Right renal cortex interstitium (tissue), 3 donors: ENCODE results near the gene DNAAF3. TPM values are rescaled to one million over a fixed set of nuclear protein-coding genes. Genes with fewer than 3 reads are reported as not detected.
"Not testable (repeated sequence)": the region's sequence is repeated elsewhere in the genome, so short reads cannot be mapped to it uniquely, and the experiment has no call there.

Experiments used
- DNase-seq, 3 donors: peaks; one replicate each; pipeline ENCODE4 v3.0.0-alpha.2; 2013; ENCODE audit warnings: low read depth in 3 of 3, low spot score in 2 of 3
- polyA plus RNA-seq, 3 donors: library from polyadenylated mRNA; unstranded; fragments of 120-200 nt; gene quantifications; one replicate each; pipeline ENCODE4 v1.2.1, GENCODE V29; 2013; ENCODE audit not compliant: insufficient read length in 3 of 3

DNAAF3 gene
- polyA plus RNA-seq, 3 donors: 5.4 to 7.9 (median 6.9) TPM

DNA sequence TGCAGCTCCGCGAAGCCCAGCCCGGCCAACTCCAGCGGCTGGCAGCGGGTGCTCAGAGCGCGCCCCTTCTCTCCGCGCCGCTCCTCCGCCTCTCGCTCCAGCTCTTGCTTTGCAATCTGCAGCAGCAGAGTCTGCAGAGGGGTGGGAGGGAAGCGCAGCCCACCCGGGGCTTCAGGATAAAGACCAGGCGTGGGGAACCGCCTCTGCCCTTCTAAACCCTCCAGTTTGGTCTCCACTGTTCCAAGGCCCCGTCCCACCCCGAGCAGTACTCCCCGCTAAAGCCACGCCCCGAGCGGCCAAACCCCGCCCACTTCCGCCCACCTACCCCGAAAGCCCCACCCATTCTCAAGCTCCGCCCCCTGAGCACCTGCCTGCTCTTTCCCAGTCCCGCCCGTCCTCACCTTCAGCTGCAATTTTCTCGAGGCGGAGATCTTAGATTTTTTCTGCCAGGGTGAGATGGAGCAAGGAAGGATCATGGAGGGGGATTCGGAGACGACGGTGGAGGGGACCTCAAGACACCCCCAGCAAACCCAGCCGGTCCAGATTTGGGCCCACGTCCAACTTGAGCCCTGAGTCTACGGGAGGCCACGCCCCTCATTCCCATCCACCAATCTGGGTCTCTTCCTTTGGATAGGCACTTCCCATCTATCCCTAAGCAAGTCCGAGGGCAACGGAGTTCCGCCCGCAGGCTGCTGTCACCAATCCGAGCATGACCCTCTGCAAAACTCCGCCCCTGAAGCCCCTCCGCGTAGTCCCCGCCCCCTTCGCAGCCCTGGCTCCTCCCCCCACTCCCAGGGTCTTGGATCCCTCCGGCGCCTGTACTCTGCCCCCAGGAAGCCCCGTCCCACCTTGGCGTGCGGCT, 10.0 kb downstream of the DNAAF3 start:
- DNase-seq: no peak

DNA sequence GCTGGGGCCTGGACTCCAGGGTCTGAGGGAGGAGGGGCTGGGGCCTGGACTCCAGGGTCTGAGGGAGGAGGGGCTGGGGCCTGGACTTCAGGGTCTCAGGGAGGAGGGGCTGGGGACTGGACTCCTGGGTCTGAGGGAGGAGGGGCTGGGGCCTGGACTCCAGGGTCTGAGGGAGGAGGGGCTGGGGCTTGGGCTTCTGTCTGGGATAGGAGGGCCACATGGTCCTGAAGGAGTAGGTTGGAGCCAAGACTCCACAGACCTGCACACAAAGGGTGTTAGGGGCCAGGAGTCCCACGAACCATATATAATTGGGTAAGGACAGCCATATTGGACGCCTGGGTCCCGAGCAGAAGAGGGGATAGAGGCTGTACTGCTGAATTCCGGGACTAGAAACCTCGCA, 10.6 kb downstream of the DNAAF3 start:
- not testable (repeated sequence) for DNase-seq

- DNase-seq: no peak
Observed at GRCh38 chr19:55153652-55154264, 12.7 kb downstream of the DNAAF3 start.

DNA sequence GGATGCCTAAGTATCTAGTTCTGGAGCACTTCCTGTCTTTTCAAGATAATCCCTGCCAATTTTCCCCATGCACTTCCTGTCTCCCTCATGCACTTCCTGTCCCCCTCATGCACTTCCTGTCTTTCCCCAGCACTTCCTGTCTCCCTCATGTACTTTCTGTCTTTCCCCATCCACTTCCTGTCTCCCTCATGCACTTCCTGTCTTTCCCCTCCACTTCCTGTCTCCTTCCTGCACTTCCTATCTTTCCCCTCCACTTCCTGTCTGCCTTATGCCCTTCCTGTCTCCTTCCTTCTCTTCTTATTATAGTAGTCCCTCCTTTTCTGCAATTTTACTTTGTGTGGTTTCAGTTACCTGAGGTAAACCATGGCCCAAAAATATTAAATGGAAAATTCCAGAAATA, 14.4 kb downstream of the DNAAF3 start:
- no peak for DNase-seq

- DNase-seq: no peak
Observed at GRCh38 chr19:55149078-55150003, 17.1 kb downstream of the DNAAF3 start, which contains the start of gene TNNT1. TSS of gene TNNT1 (minus strand) at chr19:55149206. CDS start at chr19:55147157, 2,049 bp downstream.

DNA sequence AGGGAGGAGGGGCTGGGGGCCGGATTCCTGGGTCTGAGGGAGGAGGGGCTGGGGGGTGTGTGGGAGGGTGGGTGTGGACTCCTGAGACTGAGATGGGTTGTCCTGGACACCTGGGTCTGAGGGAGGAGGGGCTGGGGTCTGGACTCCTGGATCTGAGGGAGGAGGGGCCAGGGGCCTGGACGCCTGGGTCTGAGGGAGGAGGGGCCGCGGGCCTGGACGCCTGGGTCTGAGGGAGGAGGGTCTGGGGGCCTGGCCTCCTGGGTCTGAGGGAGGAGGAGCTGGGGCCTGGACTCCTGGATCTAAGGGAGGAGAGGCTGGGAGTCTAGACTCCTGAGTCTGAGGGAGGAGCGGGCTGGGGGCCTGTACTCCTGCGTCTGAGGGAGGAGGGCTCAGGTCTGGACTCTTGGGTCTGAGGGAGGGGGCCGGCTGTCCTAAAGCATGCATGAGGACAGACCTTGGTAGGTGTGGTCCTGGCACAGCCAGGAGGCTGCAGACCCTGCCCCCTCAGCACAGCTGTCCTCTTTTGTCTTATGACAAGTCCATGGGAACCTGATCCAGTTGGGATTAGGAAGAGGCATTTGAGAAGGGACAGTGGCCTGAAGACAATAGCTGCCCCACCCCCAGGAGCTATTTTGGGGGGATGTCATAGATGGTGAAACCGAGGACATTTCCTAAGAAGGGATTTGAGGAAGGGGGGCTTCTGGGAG, 18.7 kb downstream of the DNAAF3 start:
- DNase-seq: no peak

DNA sequence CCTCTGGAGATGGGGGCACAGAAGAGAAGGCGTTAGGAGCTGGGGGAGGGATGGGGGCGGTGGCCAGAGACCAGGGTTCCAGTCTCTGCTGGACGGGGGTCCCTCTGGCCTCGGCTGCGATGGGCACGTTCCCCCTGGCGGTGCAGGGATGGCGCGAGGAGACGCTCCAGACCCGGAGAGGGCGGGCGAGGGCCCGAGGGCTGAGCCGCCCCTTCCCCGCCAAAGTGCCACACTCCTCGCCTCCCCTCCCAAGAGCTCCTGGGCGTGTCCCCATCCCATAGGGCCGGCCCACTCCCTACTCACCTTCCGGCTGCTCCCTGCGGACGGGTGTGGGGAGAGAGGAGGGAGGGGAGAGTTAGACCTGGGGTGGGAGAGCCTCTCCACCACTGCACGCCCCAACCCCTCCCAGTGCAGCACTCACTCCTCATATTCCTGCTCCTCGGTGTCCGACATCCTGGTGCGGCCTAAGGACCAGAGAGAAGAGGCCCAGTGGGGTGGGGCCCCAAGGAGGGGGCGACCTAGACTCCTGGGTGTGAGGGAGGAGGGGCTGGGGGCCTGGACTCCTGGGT, 19.6 kb downstream of the DNAAF3 start:
- DNase-seq: no peak

DNA sequence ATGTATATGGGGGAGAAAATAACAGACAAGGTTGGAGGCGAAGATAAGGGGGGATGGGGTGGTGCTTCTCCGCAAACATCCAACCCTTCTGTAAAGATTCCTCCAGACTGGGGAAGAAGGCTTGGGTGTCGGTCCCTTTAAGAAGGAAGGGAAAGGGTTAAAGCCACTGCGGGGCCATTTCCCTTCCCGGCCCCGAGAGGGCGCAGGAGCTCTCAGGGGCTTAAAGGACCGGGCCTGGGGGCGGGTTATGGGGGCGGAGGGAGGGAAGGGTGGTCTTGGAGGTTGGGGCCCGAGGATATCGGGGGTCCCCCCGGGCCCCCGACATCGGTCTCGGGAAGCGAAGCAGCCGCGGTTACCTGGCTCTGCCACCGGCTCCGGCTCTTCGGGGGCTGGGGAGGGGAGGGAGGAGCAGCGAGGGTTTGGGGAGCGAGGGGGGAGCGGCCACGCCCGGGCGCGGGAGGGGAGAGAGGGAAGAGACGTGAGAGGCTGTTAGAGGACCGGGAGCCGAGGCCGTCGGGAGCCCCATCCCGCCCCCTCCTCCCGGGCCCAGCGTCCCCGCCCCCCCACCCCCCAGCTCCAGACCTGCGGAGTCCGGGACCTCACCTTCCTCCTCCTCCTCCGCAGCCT, 20.2 kb downstream of the DNAAF3 start:
- DNase-seq: no peak

DNA sequence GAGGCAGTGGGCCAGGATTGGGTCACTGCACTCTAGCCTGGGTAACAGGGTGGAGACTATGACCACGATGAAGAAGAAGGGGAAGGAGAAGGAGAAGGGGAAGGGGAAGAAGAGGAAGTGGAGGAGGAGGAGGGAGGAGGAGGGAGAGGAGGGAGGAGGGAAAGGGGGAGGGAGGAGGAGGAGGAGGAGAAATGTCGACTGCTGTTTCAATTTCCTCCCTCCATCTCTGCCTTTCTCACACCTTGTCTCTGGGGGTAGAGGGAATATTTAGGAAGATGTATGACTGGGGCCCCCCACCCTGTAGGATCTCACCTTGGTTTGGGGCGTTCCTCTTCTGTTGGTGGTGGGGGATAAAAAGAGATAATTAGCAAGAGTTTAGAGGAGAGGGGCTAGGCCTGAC, 21.2 kb downstream of the DNAAF3 start:
- DNase-seq: no peak

- no peak for DNase-seq
Observed at GRCh38 chr19:55141696-55142095, 24.7 kb downstream of the DNAAF3 start.

DNA sequence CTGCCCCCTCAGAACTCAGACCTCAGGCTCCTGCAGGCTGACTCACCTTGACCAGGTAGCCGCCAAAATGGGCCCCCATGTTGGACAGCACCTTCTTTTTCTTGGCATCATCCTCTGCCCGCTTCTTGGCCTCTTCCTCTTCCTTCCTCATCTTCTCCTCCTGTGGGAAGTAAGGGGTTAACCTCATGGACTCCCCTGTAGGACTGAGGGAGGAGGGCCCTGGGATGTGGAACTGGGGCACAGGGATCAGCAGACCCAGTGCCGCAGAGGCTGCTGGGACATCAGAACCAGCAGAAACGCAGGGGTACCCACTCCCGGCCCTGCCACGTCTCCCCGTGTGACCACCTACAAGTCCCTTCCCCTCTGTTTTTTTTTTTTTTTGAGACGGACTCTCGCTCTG, 28.5 kb downstream of the DNAAF3 start:
- DNase-seq: no peak

DNA sequence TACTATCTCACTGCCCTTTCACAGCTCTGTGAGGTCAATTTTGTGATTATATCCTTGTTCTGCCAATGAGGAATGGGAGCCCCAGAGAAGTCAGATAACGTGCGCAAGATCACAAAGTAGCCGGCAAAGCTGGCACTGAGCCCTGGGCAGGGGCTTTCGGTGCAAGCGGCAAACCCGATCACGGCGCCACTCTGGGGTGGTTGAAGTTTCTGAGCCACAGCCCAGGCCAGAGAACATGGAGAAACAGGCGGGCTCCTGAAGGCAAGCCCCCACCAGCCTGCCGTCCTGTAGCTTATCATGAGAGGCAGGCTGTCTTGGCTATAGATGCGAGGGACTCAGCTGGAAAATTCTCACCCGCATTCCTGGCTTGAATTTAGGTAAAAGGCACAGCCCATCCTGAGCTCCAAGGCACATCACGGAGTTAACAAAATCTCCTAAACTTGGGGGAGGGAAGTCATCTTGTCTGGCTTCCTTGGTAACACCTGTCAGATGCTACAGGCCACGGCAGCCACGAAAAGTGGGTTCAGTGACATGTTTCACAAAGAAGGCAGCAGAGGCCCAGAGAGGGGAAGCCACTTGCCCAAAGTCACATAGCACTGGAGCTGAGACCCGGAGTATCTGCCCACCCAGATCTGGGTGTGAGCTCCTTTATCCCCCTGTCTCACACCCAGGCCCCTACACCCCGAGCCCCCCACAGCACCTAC, 29.9 kb downstream of the DNAAF3 start:
- no peak for DNase-seq

DNA sequence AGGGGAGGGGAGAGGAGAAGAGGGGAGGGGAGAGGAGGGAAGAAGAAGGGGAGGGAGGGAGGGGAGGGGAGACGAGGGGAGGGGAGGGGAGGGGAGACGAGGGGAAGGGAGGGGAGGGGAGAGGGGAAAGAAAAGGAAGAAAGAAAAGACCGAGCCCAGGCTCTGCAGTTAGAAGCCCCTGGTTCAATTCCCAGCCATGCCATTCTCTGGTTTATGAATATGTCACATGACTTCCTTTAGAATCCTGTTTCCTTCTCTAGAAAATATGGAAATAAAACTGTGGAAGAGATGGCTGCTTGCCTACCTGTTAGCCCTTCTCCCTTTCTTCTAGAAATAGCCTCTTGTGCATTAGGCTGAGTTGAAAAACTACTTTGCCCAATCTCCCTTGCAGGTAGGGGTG, 31.7 kb downstream of the DNAAF3 start:
- DNase-seq: no peak

GRCh38 chr19:55133639-55134444, 32.6 kb downstream of the DNAAF3 start:
- DNase-seq: no peak

- DNase-seq: no peak
Observed at GRCh38 chr19:55132453-55133129, 33.8 kb downstream of the DNAAF3 start.

DNA sequence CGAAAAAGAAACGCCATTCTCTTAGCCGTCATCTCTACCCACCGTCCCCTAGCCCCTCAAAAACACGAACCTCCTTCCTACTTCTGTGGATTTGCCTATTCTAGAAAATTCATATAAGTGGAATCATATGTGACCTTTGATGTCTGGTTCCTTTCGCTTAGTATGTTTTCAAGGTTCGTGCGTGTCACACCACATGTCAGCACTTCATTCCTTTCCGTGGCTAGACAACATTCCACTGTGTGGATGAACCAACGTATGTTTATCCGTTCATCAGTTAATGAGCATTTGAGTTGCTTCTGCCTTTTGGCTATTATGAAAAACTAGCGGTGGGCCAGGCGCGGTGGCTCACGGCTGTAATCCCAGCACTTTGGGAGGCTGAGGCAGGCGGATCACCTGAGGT, 35.0 kb downstream of the DNAAF3 start:
- DNase-seq: no peak

- DNase-seq: no peak
Observed at GRCh38 chr19:55119053-55119452, 47.4 kb downstream of the DNAAF3 start.
